HepG2 (cell line): ENCODE data around the gene DIPK1B. TPM values are rescaled to one million over a fixed set of nuclear protein-coding genes. Genes with fewer than 3 reads are reported as not detected.

ENCODE experiments used
- HNRNPL ChIP-seq: fragments of 200-400 bp; formaldehyde crosslinking; IDR thresholded peaks from 2 replicates; pipeline ENCODE4 v1.6.1; 2017; ENCODE audit warnings: mild to moderate bottlenecking, low read depth, low read length
- MXD4 ChIP-seq: IDR thresholded peaks from 2 replicates; pipeline ENCODE4 v1.6.1; 2016; ENCODE audit warnings: mild to moderate bottlenecking, missing biosample characterization, missing genetic modification reagents
- SAP130 ChIP-seq: IDR thresholded peaks from 2 replicates; pipeline ENCODE4 v1.6.1; 2016; ENCODE audit warnings: low read depth
- TBX2 ChIP-seq: sonication (generic); formaldehyde crosslinking; IDR thresholded peaks from 2 replicates; pipeline ENCODE4 v1.5.0; 2020; ENCODE audit warnings: missing genetic modification reagents, mild to moderate bottlenecking, borderline replicate concordance
- polyA plus RNA-seq, 8 experiments: library from polyadenylated mRNA; depleted of rRNA in 3 of 8; stranded (reverse) in 7 of 8; unstranded in 1 of 8; fragments of >200 nt; fragmentation: Illumina TruSeq in 4 of 8; extraction: Trizol in 4 of 8; gene quantifications; 2 replicates each; pipeline versions ENCODE4 v1.2.1 to v1.2.3, GENCODE V29; 2011 to 2016; ENCODE audit warnings: low read depth in 4 of 8, missing spikeins in 1 of 8, mixed read lengths in 1 of 8; ENCODE audit not compliant: insufficient read depth in 1 of 8
- total RNA-seq, 5 experiments: library from RNA; depleted of rRNA; stranded (reverse); fragments of >200 nt; fragmentation: Illumina TruSeq; extraction: Trizol; gene quantifications; 2 replicates each; pipeline ENCODE4 v1.2.3, GENCODE V29; 2016; ENCODE audit warnings: low read depth in 1 of 5
- TF ChIP-seq, protein P1 (sequence below): sonication (generic); formaldehyde crosslinking; conservative IDR thresholded peaks from 2 replicates; pipeline ENCODE4 v1.8.0; 2022; ENCODE audit warnings: mild to moderate bottlenecking, moderate library complexity, missing genetic modification reagents
- TF ChIP-seq, protein P2 (sequence below): sonication (generic); formaldehyde crosslinking; IDR thresholded peaks from 2 replicates; pipeline ENCODE4 v1.4.0; 2020; ENCODE audit warnings: missing genetic modification reagents
- TF ChIP-seq, protein P3 (sequence below): sonication (generic); formaldehyde crosslinking; IDR thresholded peaks from 2 replicates; pipeline ENCODE4 v1.9.0; 2022; ENCODE audit warnings: low read depth, missing genetic modification reagents
- TF ChIP-seq, protein P4 (sequence below): sonication (generic); formaldehyde crosslinking; IDR thresholded peaks from 2 replicates; pipeline ENCODE4 v1.4.0; 2020; ENCODE audit warnings: low read depth, missing genetic modification reagents

Gene DIPK1B
- total and polyA plus RNA-seq, 2 of the 13 experiments (the other 11 are each of a cell fraction or from before 2014, with no cell fraction given): 0.18 to 3.9 TPM

DNA sequence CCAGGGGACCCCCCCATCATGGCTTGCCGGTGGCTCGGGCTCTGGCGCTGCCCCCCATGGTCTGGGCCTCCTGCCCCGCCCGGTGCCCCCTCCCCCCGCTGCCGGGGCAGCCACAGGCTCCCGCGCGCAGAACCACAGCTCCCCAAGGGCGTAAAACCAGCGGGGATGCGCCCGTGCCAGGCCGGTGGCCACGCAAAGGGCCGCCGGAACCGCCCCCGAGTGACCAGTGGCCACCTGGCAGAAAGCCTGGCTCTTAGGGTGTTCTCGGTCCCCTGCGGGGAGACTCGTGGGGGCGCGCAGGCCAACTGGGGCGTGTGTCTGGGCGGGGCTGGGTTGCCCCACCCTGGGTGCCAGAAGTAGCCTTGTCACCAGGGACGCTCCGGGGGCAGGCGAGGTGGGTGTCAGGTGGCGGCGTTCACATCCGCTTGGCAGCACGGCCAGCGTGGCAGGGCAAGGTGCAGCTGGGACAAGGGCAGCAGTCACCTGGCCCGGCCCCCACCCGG lies 24.6 kb upstream of the DIPK1B start (continued):
- TF ChIP-seq SAP130 (CRISPR knock-in tag) (peak; percentile 15; the same call in 1 of the 2 replicates), MXD4 (CRISPR knock-in tag) (no peak), TBX2 (CRISPR knock-in tag) (0 out of 2 replicates have a peak, but pooled peaks have one; percentile 21), HNRNPL (0 out of 2 replicates have a peak, but pooled peaks have one; percentile 46)
- TF ChIP-seq, protein P1, sequence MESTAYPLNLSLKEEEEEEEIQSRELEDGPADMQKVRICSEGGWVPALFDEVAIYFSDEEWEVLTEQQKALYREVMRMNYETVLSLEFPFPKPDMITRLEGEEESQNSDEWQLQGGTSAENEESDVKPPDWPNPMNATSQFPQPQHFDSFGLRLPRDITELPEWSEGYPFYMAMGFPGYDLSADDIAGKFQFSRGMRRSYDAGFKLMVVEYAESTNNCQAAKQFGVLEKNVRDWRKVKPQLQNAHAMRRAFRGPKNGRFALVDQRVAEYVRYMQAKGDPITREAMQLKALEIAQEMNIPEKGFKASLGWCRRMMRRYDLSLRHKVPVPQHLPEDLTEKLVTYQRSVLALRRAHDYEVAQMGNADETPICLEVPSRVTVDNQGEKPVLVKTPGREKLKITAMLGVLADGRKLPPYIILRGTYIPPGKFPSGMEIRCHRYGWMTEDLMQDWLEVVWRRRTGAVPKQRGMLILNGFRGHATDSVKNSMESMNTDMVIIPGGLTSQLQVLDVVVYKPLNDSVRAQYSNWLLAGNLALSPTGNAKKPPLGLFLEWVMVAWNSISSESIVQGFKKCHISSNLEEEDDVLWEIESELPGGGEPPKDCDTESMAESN (CRISPR knock-in tag): no peak
- TF ChIP-seq, protein P2, sequence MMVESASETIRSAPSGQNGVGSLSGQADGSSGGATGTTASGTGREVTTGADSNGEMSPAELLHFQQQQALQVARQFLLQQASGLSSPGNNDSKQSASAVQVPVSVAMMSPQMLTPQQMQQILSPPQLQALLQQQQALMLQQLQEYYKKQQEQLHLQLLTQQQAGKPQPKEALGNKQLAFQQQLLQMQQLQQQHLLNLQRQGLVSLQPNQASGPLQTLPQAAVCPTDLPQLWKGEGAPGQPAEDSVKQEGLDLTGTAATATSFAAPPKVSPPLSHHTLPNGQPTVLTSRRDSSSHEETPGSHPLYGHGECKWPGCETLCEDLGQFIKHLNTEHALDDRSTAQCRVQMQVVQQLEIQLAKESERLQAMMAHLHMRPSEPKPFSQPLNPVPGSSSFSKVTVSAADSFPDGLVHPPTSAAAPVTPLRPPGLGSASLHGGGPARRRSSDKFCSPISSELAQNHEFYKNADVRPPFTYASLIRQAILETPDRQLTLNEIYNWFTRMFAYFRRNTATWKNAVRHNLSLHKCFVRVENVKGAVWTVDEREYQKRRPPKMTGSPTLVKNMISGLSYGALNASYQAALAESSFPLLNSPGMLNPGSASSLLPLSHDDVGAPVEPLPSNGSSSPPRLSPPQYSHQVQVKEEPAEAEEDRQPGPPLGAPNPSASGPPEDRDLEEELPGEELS (CRISPR knock-in tag): no peak
- TF ChIP-seq, protein P3, sequence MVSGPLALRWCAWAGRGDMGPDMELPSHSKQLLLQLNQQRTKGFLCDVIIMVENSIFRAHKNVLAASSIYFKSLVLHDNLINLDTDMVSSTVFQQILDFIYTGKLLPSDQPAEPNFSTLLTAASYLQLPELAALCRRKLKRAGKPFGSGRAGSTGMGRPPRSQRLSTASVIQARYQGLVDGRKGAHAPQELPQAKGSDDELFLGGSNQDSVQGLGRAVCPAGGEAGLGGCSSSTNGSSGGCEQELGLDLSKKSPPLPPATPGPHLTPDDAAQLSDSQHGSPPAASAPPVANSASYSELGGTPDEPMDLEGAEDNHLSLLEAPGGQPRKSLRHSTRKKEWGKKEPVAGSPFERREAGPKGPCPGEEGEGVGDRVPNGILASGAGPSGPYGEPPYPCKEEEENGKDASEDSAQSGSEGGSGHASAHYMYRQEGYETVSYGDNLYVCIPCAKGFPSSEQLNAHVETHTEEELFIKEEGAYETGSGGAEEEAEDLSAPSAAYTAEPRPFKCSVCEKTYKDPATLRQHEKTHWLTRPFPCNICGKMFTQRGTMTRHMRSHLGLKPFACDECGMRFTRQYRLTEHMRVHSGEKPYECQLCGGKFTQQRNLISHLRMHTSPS (CRISPR knock-in tag): peak; percentile 54; the same call in 1 of the 2 replicates
- TF ChIP-seq, protein P4, sequence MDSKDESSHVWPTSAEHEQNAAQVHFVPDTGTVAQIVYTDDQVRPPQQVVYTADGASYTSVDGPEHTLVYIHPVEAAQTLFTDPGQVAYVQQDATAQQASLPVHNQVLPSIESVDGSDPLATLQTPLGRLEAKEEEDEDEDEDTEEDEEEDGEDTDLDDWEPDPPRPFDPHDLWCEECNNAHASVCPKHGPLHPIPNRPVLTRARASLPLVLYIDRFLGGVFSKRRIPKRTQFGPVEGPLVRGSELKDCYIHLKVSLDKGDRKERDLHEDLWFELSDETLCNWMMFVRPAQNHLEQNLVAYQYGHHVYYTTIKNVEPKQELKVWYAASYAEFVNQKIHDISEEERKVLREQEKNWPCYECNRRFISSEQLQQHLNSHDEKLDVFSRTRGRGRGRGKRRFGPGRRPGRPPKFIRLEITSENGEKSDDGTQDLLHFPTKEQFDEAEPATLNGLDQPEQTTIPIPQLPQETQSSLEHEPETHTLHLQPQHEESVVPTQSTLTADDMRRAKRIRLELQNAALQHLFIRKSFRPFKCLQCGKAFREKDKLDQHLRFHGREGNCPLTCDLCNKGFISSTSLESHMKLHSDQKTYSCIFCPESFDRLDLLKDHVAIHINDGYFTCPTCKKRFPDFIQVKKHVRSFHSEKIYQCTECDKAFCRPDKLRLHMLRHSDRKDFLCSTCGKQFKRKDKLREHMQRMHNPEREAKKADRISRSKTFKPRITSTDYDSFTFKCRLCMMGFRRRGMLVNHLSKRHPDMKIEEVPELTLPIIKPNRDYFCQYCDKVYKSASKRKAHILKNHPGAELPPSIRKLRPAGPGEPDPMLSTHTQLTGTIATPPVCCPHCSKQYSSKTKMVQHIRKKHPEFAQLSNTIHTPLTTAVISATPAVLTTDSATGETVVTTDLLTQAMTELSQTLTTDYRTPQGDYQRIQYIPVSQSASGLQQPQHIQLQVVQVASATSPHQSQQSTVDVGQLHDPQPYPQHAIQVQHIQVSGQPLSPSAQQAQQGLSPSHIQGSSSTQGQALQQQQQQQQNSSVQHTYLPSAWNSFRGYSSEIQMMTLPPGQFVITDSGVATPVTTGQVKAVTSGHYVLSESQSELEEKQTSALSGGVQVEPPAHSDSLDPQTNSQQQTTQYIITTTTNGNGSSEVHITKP (CRISPR knock-in tag): no peak
